Liver (tissue), 9 donors: ENCODE data around the gene BRF1. TPM values are rescaled to one million over a fixed set of nuclear protein-coding genes. Genes with fewer than 3 reads are reported as not detected.

Experiments used
- DNase-seq: peaks from one replicate; pipeline ENCODE4 v3.0.0-alpha.2; 2017; ENCODE audit warnings: low spot score
- H3K27ac ChIP-seq, 2 donors: one replicate each; pipeline ENCODE4 v1.7.0; 2013; ENCODE audit warnings: inconsistent platforms in 2 of 2, low read length in 2 of 2, control low read depth in 1 of 2, low read depth in 1 of 2, mild to moderate bottlenecking in 1 of 2
- H3K27me3 ChIP-seq, 4 donors: one replicate each; pipeline versions ENCODE4 v1.6.1 to v1.7.0; 2013; ENCODE audit warnings: low read length in 3 of 4, inconsistent platforms in 1 of 4, mild to moderate bottlenecking in 1 of 4, moderate library complexity in 1 of 4; ENCODE audit not compliant: control insufficient read depth in 4 of 4, insufficient read depth in 4 of 4
- H3K36me3 ChIP-seq, 4 donors: one replicate each; pipeline versions ENCODE4 v1.6.1 to v1.7.0; 2013; ENCODE audit warnings: low read length in 3 of 4, mild to moderate bottlenecking in 3 of 4, low read depth in 1 of 4, moderate library complexity in 1 of 4; ENCODE audit not compliant: control insufficient read depth in 4 of 4, insufficient read depth in 3 of 4
- H3K4me1 ChIP-seq, 4 donors: one replicate each; pipeline versions ENCODE4 v1.6.1 to v1.7.0; 2013; ENCODE audit warnings: low read length in 3 of 4, mild to moderate bottlenecking in 3 of 4, moderate library complexity in 1 of 4; ENCODE audit not compliant: control insufficient read depth in 4 of 4, insufficient read depth in 4 of 4
- H3K4me3 ChIP-seq, 3 donors: one replicate each; pipeline versions ENCODE4 v1.6.1 to v1.7.0; 2013; ENCODE audit warnings: low read length in 3 of 3, control low read depth in 1 of 3, low read depth in 1 of 3, mild to moderate bottlenecking in 1 of 3
- H3K9ac ChIP-seq, 2 donors: one replicate each; pipeline ENCODE4 v1.7.0; 2013; ENCODE audit warnings: low read length in 2 of 2, mild to moderate bottlenecking in 2 of 2, moderate library complexity in 2 of 2, control low read depth in 1 of 2, low read depth in 1 of 2
- H3K9me3 ChIP-seq, 4 donors: one replicate each; pipeline versions ENCODE4 v1.6.1 to v1.7.0; 2013; ENCODE audit warnings: low read length in 3 of 4; ENCODE audit not compliant: control insufficient read depth in 4 of 4
- FOXA1 ChIP-seq: IDR thresholded peaks from 2 replicates; pipeline ENCODE4 v1.6.1; 2016; ENCODE audit warnings: antibody characterized with exemption
- FOXA2 ChIP-seq: IDR thresholded peaks from 2 replicates; pipeline ENCODE4 v1.6.1; 2016; ENCODE audit warnings: antibody characterized with exemption
- GABPA ChIP-seq, 2 donors: IDR thresholded peaks in 1 of 2; conservative IDR thresholded peaks in 1 of 2; 2 replicates each; pipeline ENCODE4 v1.6.1; 2016; ENCODE audit warnings: antibody characterized with exemption in 2 of 2, mild to moderate bottlenecking in 1 of 2, moderate library complexity in 1 of 2
- HNF4A ChIP-seq, 2 donors: conservative IDR thresholded peaks; 2 replicates each; pipeline ENCODE4 v1.6.1; 2016; ENCODE audit warnings: antibody characterized with exemption in 2 of 2, mild to moderate bottlenecking in 2 of 2
- HNF4G ChIP-seq: IDR thresholded peaks from 2 replicates; pipeline ENCODE4 v1.6.1; 2016; ENCODE audit warnings: antibody characterized with exemption
- JUND ChIP-seq, 2 donors: IDR thresholded peaks; 2 replicates each; pipeline ENCODE4 v1.6.1; 2016; ENCODE audit warnings: antibody characterized with exemption in 2 of 2
- NR2F2 ChIP-seq: IDR thresholded peaks from 2 replicates; pipeline ENCODE4 v1.6.1; 2016; ENCODE audit warnings: antibody characterized with exemption
- RAD21 ChIP-seq, 2 donors: IDR thresholded peaks; 2 replicates each; pipeline ENCODE4 v1.6.1; 2016; ENCODE audit warnings: antibody characterized with exemption in 2 of 2, mild to moderate bottlenecking in 2 of 2
- RXRA ChIP-seq, 2 donors: IDR thresholded peaks; 2 replicates each; pipeline ENCODE4 v1.6.1; 2017 to 2018; ENCODE audit warnings: antibody characterized with exemption in 2 of 2, mild to moderate bottlenecking in 1 of 2
- SP1 ChIP-seq: IDR thresholded peaks from 2 replicates; pipeline ENCODE4 v1.6.1; 2018; ENCODE audit warnings: antibody characterized with exemption, mild to moderate bottlenecking
- YY1 ChIP-seq: IDR thresholded peaks from 2 replicates; pipeline ENCODE4 v1.6.1; 2016; ENCODE audit warnings: antibody characterized with exemption, mild to moderate bottlenecking
- WGBS: extraction: QIAGEN DNeasy Blood & Tissue Kit; methylation state at CpG from one replicate; pipeline ENCODE4 v1.1.7; 2013; 5-methylcytosine and 5-hydroxymethylcytosine counted together
- polyA plus RNA-seq, 2 donors: library from polyadenylated mRNA; stranded (reverse) in 1 of 2; unstranded in 1 of 2; fragments of 200-250 nt in 1 of 2; fragments of >200 nt in 1 of 2; fragmentation: Nextera tagmentation in 1 of 2; extraction: Ambion mirVana in 1 of 2; gene quantifications; one replicate each; pipeline versions ENCODE4 v1.2.1 to v1.2.3, GENCODE V29; 2013 to 2015
- total RNA-seq, 2 donors: library from RNA; depleted of rRNA; stranded (reverse); fragments of >200 nt; gene quantifications; one replicate each; pipeline ENCODE4 v1.2.3, GENCODE V29; 2014
- TF ChIP-seq, protein P1 (sequence below): IDR thresholded peaks from 2 replicates; pipeline ENCODE4 v1.6.1; 2016; ENCODE audit warnings: antibody characterized with exemption
- TF ChIP-seq, protein P2 (sequence below): fragments of 150-350 bp; IDR thresholded peaks from 2 replicates; pipeline ENCODE4 v1.5.1; 2017; ENCODE audit warnings: improper control_type of control experiment, low read depth, low read length; ENCODE audit not compliant: missing input control
- TF ChIP-seq, protein P3 (sequence below): IDR thresholded peaks from 2 replicates; pipeline ENCODE4 v1.6.1; 2016; ENCODE audit warnings: antibody characterized with exemption
- TF ChIP-seq, protein P4 (sequence below): IDR thresholded peaks from 2 replicates; pipeline ENCODE4 v1.6.1; 2016; ENCODE audit warnings: antibody characterized with exemption
- donor health status: healthy.
- donor health status: healthy.
- donor health status: healthy.
- donor health status: healthy.
- donor health status: healthy.

BRF1 gene
- total and polyA plus RNA-seq, 4 donors: 4.6 to 24.1 (median 10.6) TPM

DNA sequence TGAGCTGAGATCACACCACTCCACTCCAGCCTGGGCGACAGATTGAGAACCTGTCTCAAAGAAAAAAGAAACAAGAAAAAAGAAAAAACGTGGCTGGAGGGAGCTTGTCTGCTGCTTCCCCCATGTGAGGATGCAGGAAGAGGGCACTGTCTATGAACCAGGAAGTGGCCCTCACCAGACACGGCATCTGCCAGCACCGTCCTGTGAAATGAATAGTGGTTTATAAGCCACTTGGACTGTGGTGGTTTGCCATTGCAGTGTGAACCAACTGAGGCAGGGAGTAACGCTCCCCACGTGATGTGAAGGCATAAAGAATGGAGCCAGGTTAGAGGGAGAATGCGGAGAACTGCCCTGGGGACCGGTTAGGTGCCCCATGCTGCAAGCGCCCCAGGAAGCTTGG, 4.5 kb upstream of the BRF1 start:
- Histone ChIP-seq H3K36me3 (no peaks in the 10 kb centered on the region), H3K27ac (no peak overlapping the region), H3K27me3 (no peaks in the 10 kb centered on the region), H3K9ac (no peak overlapping the region), H3K9me3 (no peaks in the 10 kb centered on the region), H3K4me3 (no peak overlapping the region), H3K4me1 (peaks cover 0 to 4% (median 0%) of the 10 kb centered on the region in 4 donors)
- 84% methylated on average over 9 of the region's 9 CpGs for WGBS
- no peak for TF ChIP-seq YY1
- no peak for TF ChIP-seq HNF4A (conservative IDR thresholded peaks at IDR 0.05)
- no peak for TF ChIP-seq RAD21 (IDR thresholded peaks at IDR 0.05)
- TF ChIP-seq FOXA1: no peak
- TF ChIP-seq, protein P1, sequence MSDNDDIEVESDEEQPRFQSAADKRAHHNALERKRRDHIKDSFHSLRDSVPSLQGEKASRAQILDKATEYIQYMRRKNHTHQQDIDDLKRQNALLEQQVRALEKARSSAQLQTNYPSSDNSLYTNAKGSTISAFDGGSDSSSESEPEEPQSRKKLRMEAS: no peak
- no peak for TF ChIP-seq SP1
- no peak for TF ChIP-seq RXRA (IDR thresholded peaks at IDR 0.05)
- TF ChIP-seq HNF4G: no peak
- no peak for DNase-seq

DNA sequence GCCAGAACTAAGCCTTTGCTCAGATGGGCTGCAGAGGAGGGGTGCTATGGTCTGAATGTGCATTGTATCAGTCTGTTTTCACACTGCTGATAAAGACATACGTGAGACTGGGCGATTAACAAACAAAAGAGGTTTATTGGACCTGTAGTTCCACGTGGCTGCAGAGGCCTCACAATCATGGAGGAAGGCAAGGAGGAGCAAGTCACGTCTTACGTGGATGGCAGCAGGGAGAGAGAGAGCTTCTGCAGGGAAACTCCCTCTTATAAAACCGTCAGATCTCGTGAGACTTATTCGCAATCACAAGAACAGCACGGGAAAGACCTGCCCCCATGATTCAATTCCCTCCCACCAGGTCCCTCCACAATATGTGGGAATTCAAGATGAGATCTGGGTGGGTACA, 3.8 kb upstream of the BRF1 start:
- Histone ChIP-seq H3K27ac (no peak overlapping the region), H3K9ac (no peak overlapping the region), H3K36me3 (no peaks in the 10 kb centered on the region), H3K4me3 (no peak overlapping the region), H3K9me3 (no peaks in the 10 kb centered on the region), H3K4me1 (peaks cover 2 to 12% (median 5%) of the 10 kb centered on the region in 4 donors), H3K27me3 (no peaks in the 10 kb centered on the region)
- no peak for DNase-seq
- WGBS: 89% methylated on average over 9 of the region's 9 CpGs
- no peak for TF ChIP-seq HNF4A (conservative IDR thresholded peaks at IDR 0.05)
- TF ChIP-seq, protein P2, sequence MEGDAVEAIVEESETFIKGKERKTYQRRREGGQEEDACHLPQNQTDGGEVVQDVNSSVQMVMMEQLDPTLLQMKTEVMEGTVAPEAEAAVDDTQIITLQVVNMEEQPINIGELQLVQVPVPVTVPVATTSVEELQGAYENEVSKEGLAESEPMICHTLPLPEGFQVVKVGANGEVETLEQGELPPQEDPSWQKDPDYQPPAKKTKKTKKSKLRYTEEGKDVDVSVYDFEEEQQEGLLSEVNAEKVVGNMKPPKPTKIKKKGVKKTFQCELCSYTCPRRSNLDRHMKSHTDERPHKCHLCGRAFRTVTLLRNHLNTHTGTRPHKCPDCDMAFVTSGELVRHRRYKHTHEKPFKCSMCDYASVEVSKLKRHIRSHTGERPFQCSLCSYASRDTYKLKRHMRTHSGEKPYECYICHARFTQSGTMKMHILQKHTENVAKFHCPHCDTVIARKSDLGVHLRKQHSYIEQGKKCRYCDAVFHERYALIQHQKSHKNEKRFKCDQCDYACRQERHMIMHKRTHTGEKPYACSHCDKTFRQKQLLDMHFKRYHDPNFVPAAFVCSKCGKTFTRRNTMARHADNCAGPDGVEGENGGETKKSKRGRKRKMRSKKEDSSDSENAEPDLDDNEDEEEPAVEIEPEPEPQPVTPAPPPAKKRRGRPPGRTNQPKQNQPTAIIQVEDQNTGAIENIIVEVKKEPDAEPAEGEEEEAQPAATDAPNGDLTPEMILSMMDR: no peak
- TF ChIP-seq JUND (IDR thresholded peaks at IDR 0.05): no peak
- no peak for TF ChIP-seq NR2F2
- no peak for TF ChIP-seq SP1
- TF ChIP-seq GABPA (IDR thresholded peaks at IDR 0.05 in 1 of 2, conservative IDR thresholded peaks at IDR 0.05 in 1 of 2): no peak
- TF ChIP-seq, protein P3, sequence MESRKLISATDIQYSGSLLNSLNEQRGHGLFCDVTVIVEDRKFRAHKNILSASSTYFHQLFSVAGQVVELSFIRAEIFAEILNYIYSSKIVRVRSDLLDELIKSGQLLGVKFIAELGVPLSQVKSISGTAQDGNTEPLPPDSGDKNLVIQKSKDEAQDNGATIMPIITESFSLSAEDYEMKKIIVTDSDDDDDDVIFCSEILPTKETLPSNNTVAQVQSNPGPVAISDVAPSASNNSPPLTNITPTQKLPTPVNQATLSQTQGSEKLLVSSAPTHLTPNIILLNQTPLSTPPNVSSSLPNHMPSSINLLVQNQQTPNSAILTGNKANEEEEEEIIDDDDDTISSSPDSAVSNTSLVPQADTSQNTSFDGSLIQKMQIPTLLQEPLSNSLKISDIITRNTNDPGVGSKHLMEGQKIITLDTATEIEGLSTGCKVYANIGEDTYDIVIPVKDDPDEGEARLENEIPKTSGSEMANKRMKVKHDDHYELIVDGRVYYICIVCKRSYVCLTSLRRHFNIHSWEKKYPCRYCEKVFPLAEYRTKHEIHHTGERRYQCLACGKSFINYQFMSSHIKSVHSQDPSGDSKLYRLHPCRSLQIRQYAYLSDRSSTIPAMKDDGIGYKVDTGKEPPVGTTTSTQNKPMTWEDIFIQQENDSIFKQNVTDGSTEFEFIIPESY: no peak
- TF ChIP-seq RAD21 (IDR thresholded peaks at IDR 0.05): no peak

DNA sequence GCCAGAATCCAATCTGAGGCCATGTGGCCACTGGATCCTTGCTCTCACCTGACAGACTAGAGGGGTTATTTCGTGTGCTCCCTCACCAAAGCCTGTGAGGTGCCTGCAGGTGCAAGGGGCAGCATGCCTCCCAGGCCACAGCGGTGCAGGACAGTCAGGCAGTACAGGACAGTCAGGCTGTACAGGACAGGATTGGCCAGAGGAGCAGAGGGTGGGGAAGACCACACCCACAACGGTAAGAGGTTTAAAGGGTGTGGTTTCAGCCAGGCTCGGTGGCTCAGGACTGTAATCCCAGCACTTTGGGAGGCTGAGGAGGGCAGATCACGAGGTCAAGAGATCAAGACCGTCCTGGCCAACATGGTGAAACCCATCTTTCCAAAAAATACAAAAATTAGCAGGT, 3.1 kb upstream of the BRF1 start:
- Histone ChIP-seq H3K9me3 (no peaks in the 10 kb centered on the region), H3K4me3 (no peak overlapping the region), H3K9ac (no peak overlapping the region), H3K36me3 (no peaks in the 10 kb centered on the region), H3K27me3 (no peaks in the 10 kb centered on the region), H3K4me1 (peaks cover 5 to 16% (median 9%) of the 10 kb centered on the region in 4 donors), H3K27ac (no peak overlapping the region)
- TF ChIP-seq, protein P2: no peak
- TF ChIP-seq NR2F2 (no peak), HNF4G (no peak), FOXA2 (no peak), GABPA (IDR thresholded peaks at IDR 0.05 in 1 of 2, conservative IDR thresholded peaks at IDR 0.05 in 1 of 2) (no peak), RXRA (IDR thresholded peaks at IDR 0.05) (no peak), RAD21 (IDR thresholded peaks at IDR 0.05) (no peak)
- TF ChIP-seq, protein P4, sequence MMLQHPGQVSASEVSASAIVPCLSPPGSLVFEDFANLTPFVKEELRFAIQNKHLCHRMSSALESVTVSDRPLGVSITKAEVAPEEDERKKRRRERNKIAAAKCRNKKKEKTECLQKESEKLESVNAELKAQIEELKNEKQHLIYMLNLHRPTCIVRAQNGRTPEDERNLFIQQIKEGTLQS: no peak
- TF ChIP-seq, protein P3: no peak
- TF ChIP-seq, protein P1: no peak
- 79% methylated on average over 6 of the region's 6 CpGs for WGBS
- DNase-seq: no peak
